Measurements from ENCODE around the gene PTDSS2. TPM values are rescaled to one million over a fixed set of nuclear protein-coding genes. Genes with fewer than 3 reads are reported as not detected.

Gene PTDSS2
- total and polyA plus RNA-seq, 2 donors (not counting 1 experiment from before 2014, with no cell fraction given) = 22.1 to 29.0 TPM

DNA sequence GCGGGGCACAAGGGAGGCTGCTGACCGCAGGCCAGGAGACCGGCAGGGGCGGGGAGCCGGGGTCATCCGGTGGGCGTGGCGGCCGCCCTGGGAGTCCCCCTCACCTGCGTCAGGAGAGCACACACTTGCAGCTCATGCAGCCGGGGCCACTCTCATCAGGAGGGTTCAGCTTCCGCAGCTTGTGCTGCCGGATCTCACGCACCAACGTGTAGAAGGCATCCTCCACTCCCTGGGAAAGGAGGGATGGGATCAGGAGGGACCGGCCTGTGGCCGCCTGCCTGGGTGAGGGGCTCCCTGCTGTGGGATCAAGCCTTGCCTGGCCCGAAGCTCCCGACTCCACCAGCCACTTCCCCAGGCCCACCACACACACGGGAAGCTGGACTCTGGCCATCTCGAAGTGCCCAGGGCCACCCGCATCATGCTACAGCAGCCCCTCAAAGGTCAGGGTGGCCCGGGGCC is 82.5 kb downstream of the PTDSS2 start:
- Histone ChIP-seq H2AFZ (ENCODE audit: insufficient read depth, low read depth, low read length, poor library complexity, severe bottlenecking) (no peak overlapping the region), H3K4me1 (ENCODE audit: control insufficient read depth in 2 of 2, insufficient read depth in 2 of 2, low read length in 2 of 2) (peaks cover 10 to 23% of the 10 kb centered on the region in 2 donors), H3K9me3 (ENCODE audit: control extremely low read depth in 1 of 3, control insufficient read depth in 2 of 3, insufficient read depth in 1 of 3, low read length in 2 of 3) (no peaks in the 10 kb centered on the region), H3K27ac (ENCODE audit: low read length in 2 of 2) (no peak overlapping the region), H3K36me3 (replicated peaks in 1 of 2; ENCODE audit: control extremely low read depth in 1 of 2, control insufficient read depth in 1 of 2, extremely low read depth in 1 of 2, insufficient read depth in 2 of 2, low read length in 1 of 2) (peaks cover 0 to 25% of the 10 kb centered on the region in 2 experiments), H3K79me2 (ENCODE audit: control insufficient read depth, insufficient read depth, low read length) (peaks cover 16% of the 10 kb centered on the region), H4K20me1 (ENCODE audit: control insufficient read depth, insufficient read depth, low read length, poor library complexity, severe bottlenecking) (peaks cover 36% of the 10 kb centered on the region), H3K27me3 (replicated peaks in 1 of 4; ENCODE audit: control extremely low read depth in 1 of 4, control insufficient read depth in 3 of 4, insufficient read depth in 4 of 4, low read length in 3 of 4) (no peaks in the 10 kb centered on the region), H3K4me3 (ENCODE audit: control extremely low read depth in 1 of 5, extremely low read depth in 1 of 5, insufficient read depth in 1 of 5, low read depth in 2 of 5, low read length in 4 of 5) (no peak overlapping the region), H3K9ac (ENCODE audit: low read length) (no peak overlapping the region), H3K4me2 (replicated peaks; ENCODE audit: low read depth, low read length, poor library complexity, severe bottlenecking) (no peak overlapping the region)
- intact Hi-C loops (cut with micrococcal nuclease) = no loop called here
- H3K27me3 Mint-ChIP-seq = no peaks in the 10 kb centered on the region
- POLR2A ChIA-PET = no interaction called here
- CTCF ChIA-PET = no interaction called here
- H3K4me1 Mint-ChIP-seq = peaks cover 7% of the 10 kb centered on the region
- H3K4me3 Mint-ChIP-seq = no peak overlapping the region
- TF ChIP-seq, protein P1, sequence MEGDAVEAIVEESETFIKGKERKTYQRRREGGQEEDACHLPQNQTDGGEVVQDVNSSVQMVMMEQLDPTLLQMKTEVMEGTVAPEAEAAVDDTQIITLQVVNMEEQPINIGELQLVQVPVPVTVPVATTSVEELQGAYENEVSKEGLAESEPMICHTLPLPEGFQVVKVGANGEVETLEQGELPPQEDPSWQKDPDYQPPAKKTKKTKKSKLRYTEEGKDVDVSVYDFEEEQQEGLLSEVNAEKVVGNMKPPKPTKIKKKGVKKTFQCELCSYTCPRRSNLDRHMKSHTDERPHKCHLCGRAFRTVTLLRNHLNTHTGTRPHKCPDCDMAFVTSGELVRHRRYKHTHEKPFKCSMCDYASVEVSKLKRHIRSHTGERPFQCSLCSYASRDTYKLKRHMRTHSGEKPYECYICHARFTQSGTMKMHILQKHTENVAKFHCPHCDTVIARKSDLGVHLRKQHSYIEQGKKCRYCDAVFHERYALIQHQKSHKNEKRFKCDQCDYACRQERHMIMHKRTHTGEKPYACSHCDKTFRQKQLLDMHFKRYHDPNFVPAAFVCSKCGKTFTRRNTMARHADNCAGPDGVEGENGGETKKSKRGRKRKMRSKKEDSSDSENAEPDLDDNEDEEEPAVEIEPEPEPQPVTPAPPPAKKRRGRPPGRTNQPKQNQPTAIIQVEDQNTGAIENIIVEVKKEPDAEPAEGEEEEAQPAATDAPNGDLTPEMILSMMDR (IDR thresholded peaks at IDR 0.05) = no peak
- no peak for TF ChIP-seq EZH2 (IDR thresholded peaks at IDR 0.05; ENCODE audit: borderline replicate concordance, insufficient read depth, low read depth, low read length, poor library complexity, severe bottlenecking)
- H3K27ac Mint-ChIP-seq = no peak overlapping the region
- 96% methylated on average over 22 of the region's 23 CpGs for WGBS (ENCODE audit: insufficient coverage)
- no peak for ATAC-seq (ENCODE audit: low read depth)
- no peaks in the 10 kb centered on the region for H3K9me3 Mint-ChIP-seq (ENCODE audit: insufficient read depth)
- peak; percentile 32 for DNase-seq

DNA sequence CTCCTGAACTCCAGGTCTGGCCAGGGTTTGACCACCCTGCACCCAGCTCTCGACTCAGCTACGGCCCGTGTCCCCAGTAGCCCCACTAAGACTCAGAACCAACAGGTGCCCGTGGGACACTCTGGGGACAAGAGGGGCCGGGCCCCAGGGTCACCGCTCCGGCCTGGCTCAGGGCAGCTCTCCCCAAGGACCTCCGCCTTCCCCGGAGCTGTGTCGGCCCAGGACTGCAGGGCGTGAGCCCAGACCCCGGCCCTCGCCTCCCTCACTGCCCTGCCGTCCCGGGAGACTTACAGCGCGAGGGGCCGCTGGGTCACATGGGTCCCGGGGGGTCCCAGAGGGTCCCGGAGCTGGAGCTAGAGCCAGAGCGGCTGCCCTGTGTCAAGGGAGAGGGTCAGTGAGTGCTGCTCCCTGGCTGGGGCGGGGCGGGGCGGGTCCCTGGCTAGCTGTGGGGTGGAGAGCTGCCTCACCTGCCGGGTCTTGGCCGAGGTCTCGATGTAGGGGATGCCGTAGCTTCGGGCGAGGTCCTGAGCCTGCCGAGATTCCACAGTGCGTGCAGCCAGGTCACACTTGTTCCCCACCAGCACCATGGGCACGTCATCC is 83.0 kb downstream of the PTDSS2 start:
- no peak overlapping the region for H3K27ac Mint-ChIP-seq
- peak; percentile 36 for DNase-seq

More for the DNA sequence above, 83.0 kb downstream of the PTDSS2 start:
- Mint-ChIP-seq H3K4me1 (peaks cover 13% of the 10 kb centered on the region), H3K4me3 (no peak overlapping the region), H3K9me3 (ENCODE audit: insufficient read depth) (no peaks in the 10 kb centered on the region), H3K27me3 (no peaks in the 10 kb centered on the region)
- Histone ChIP-seq H3K79me2 (ENCODE audit: control insufficient read depth, insufficient read depth, low read length) (peaks cover 21% of the 10 kb centered on the region), H3K9me3 (ENCODE audit: control extremely low read depth in 1 of 3, control insufficient read depth in 2 of 3, insufficient read depth in 1 of 3, low read length in 2 of 3) (no peaks in the 10 kb centered on the region), H3K27me3 (replicated peaks in 1 of 4; ENCODE audit: control extremely low read depth in 1 of 4, control insufficient read depth in 3 of 4, insufficient read depth in 4 of 4, low read length in 3 of 4) (no peaks in the 10 kb centered on the region), H3K4me2 (replicated peaks; ENCODE audit: low read depth, low read length, poor library complexity, severe bottlenecking) (no peak overlapping the region), H2AFZ (ENCODE audit: insufficient read depth, low read depth, low read length, poor library complexity, severe bottlenecking) (no peak overlapping the region), H3K4me1 (ENCODE audit: control insufficient read depth in 2 of 2, insufficient read depth in 2 of 2, low read length in 2 of 2) (peaks cover 15 to 28% of the 10 kb centered on the region in 2 donors), H3K27ac (ENCODE audit: low read length in 2 of 2) (no peak overlapping the region), H3K9ac (ENCODE audit: low read length) (no peak overlapping the region), H3K4me3 (ENCODE audit: control extremely low read depth in 1 of 5, extremely low read depth in 1 of 5, insufficient read depth in 1 of 5, low read depth in 2 of 5, low read length in 4 of 5) (no peak overlapping the region), H4K20me1 (ENCODE audit: control insufficient read depth, insufficient read depth, low read length, poor library complexity, severe bottlenecking) (peaks cover 36% of the 10 kb centered on the region), H3K36me3 (replicated peaks in 1 of 2; ENCODE audit: control extremely low read depth in 1 of 2, control insufficient read depth in 1 of 2, extremely low read depth in 1 of 2, insufficient read depth in 2 of 2, low read length in 1 of 2) (peaks cover 0 to 25% of the 10 kb centered on the region in 2 experiments)
- intact Hi-C loops (cut with micrococcal nuclease) = no loop called here
- ATAC-seq (ENCODE audit: low read depth) = no peak
- CTCF ChIA-PET = interaction anchor here (2.2 kb wide), 1 partner anchor 14 kb away, joined by 6 read pairs; no protein-coding TSS in a partner anchor
- TF ChIP-seq, protein P1 (IDR thresholded peaks at IDR 0.05) = no peak
- TF ChIP-seq EZH2 (IDR thresholded peaks at IDR 0.05; ENCODE audit: borderline replicate concordance, insufficient read depth, low read depth, low read length, poor library complexity, severe bottlenecking) = no peak
- 97% methylated on average over 30 of the region's 33 CpGs for WGBS (ENCODE audit: insufficient coverage)
- POLR2A ChIA-PET = interaction anchor here (0.6 kb wide), 1 partner anchor 241 kb away, joined by 3 read pairs; no protein-coding TSS in a partner anchor

Measured in B cell (primary cell).